HEK293 (cell line): Measurements from ENCODE around the gene MSLN.

Experiments
- CTCF ChIA-PET: fragments of 350-600 bp; formaldehyde crosslinking; extraction: SDS; loops from one replicate; lab custom pipeline; 2021; ENCODE audit warnings: antibody characterized with exemption; lab: Yijun Ruan, JAX
- POLR2A ChIA-PET: fragments of 300-600 bp; formaldehyde crosslinking; extraction: SDS; loops from one replicate; lab custom pipeline; 2020; ENCODE audit warnings: antibody characterized with exemption, inconsistent platforms; lab: Yijun Ruan, JAX
- H3K27ac ChIP-seq: fragments of 200-500 bp; sonication (Bioruptor generic); 2 replicates; pipeline ENCODE4 v1.5.1; 2014; ENCODE audit warnings: low read depth, low read length, control low read depth, inconsistent platforms; ENCODE audit errors: extremely low read depth
- H3K36me3 ChIP-seq, 2 experiments: fragments of 200-500 bp in 1 of 2; sonication (Bioruptor generic) in 1 of 2; 1 replicate in 1 of 2; 2 replicates in 1 of 2; pipeline ENCODE4 v1.5.1; 2014 to 2017; ENCODE audit warnings: inconsistent platforms in 2 of 2, low read length in 2 of 2; ENCODE audit not compliant: control insufficient read depth in 2 of 2, insufficient read depth in 1 of 2
- H3K4me1 ChIP-seq: fragments of 200-500 bp; sonication (Bioruptor generic); 2 replicates; pipeline ENCODE4 v1.5.1; 2014; ENCODE audit warnings: mild to moderate bottlenecking, low read length, inconsistent platforms; ENCODE audit not compliant: control insufficient read depth, insufficient read depth
- H3K4me3 ChIP-seq: 2 replicates; pipeline ENCODE4 v1.5.1; 2011; ENCODE audit warnings: low read depth, mild to moderate bottlenecking, control low read depth, low read length, moderate library complexity
- H3K9me3 ChIP-seq: fragments of 200-500 bp; sonication (Bioruptor generic); 2 replicates; pipeline ENCODE4 v1.5.1; 2014; ENCODE audit warnings: low read depth, low read length, inconsistent platforms; ENCODE audit not compliant: control insufficient read depth, insufficient read depth
- ATF2 ChIP-seq: fragments of 450-650 bp; formaldehyde crosslinking; IDR thresholded peaks from 2 replicates; pipeline ENCODE4 v1.5.1; 2016; ENCODE audit warnings: missing biosample characterization, missing genetic modification characterization, low read depth
- BCL11B ChIP-seq: fragments of 450-650 bp; formaldehyde crosslinking; IDR thresholded peaks from 2 replicates; pipeline ENCODE4 v1.5.1; 2016; ENCODE audit warnings: low read depth, missing biosample characterization, missing genetic modification characterization
- ELK4 ChIP-seq: IDR thresholded peaks from 2 replicates; pipeline ENCODE4 v1.6.1; 2011; ENCODE audit warnings: mild to moderate bottlenecking, low read depth, low read length, borderline replicate concordance
- INSM2 ChIP-seq: fragments of 450-650 bp; formaldehyde crosslinking; IDR thresholded peaks from 2 replicates; pipeline ENCODE4 v1.5.1; 2016; ENCODE audit warnings: missing biosample characterization, missing genetic modification characterization
- KLF8 ChIP-seq: fragments of 450-650 bp; formaldehyde crosslinking; IDR thresholded peaks from 2 replicates; pipeline ENCODE4 v1.5.1; 2016; ENCODE audit warnings: missing biosample characterization, missing genetic modification characterization
- MEIS1 ChIP-seq: sonication (generic); formaldehyde crosslinking; IDR thresholded peaks from 2 replicates; pipeline ENCODE4 v1.8.1; 2022; ENCODE audit warnings: missing genetic modification reagents, mild to moderate bottlenecking, borderline replicate concordance
- SCRT2 ChIP-seq: fragments of 450-650 bp; formaldehyde crosslinking; IDR thresholded peaks from 2 replicates; pipeline ENCODE4 v1.5.1; 2016; ENCODE audit warnings: missing biosample characterization, missing genetic modification characterization
- SP3 ChIP-seq: fragments of 450-650 bp; formaldehyde crosslinking; IDR thresholded peaks from 2 replicates; pipeline ENCODE4 v1.5.1; 2016; ENCODE audit warnings: missing biosample characterization, missing genetic modification characterization
- ZBTB10 ChIP-seq: fragments of 450-650 bp; formaldehyde crosslinking; IDR thresholded peaks from 2 replicates; pipeline ENCODE4 v1.5.1; 2016; ENCODE audit warnings: missing biosample characterization, missing genetic modification characterization
- ZNF112 ChIP-seq: fragments of 450-650 bp; formaldehyde crosslinking; IDR thresholded peaks from 2 replicates; pipeline ENCODE4 v1.5.0; 2017; ENCODE audit warnings: missing biosample characterization, missing genetic modification characterization
- ZNF155 ChIP-seq: fragments of 450-650 bp; formaldehyde crosslinking; IDR thresholded peaks from 2 replicates; pipeline ENCODE4 v1.5.1; 2016; ENCODE audit warnings: missing biosample characterization, missing genetic modification characterization

MSLN gene

GRCh38 chr16:770411-770810 lies 9.9 kb downstream of the MSLN start (continued):
- TF ChIP-seq ZBTB10 (tag by site-specific recombination) (no peak), ZNF112 (no peak)

- Histone ChIP-seq H3K9me3 (no peaks in the 10 kb centered on the region), H3K4me3 (no peak overlapping the region), H3K36me3 (no peaks in the 10 kb centered on the region), H3K27ac (no peak overlapping the region), H3K4me1 (no peaks in the 10 kb centered on the region)
- CTCF ChIA-PET = interaction anchor here (1.1 to 1.4 kb wide), 2 partner anchors 12 to 60 kb away, joined by 4 to 6 read pairs; no protein-coding TSS in a partner anchor
- POLR2A ChIA-PET = interaction anchor here (0.6 to 1.2 kb wide), 3 partner anchors 10 to 393 kb away, joined by 3 to 5 read pairs (median 4); no protein-coding TSS in a partner anchor
- TF ChIP-seq ZNF155 (tag by site-specific recombination) (no peak), SCRT2 (tag by site-specific recombination) (peak; percentile 64; the same call in 1 of the 2 replicates), ELK4 (no peak)
Observed at GRCh38 chr16:772959-773358, 12.4 kb downstream of the MSLN start.

GRCh38 chr16:774086-775001 lies 13.8 kb downstream of the MSLN start:
- Histone ChIP-seq H3K4me1 (no peaks in the 10 kb centered on the region), H3K27ac (no peak overlapping the region), H3K9me3 (no peaks in the 10 kb centered on the region), H3K4me3 (no peak overlapping the region), H3K36me3 (no peaks in the 10 kb centered on the region)
- ChIA-PET CTCF (no interaction called here), POLR2A (interaction anchor here (1.2 kb wide), 1 partner anchor 391 kb away, joined by 4 read pairs; no protein-coding TSS in a partner anchor)
- TF ChIP-seq BCL11B = peak; percentile 84
- TF ChIP-seq ATF2 = no peak
- no peak for TF ChIP-seq SP3 (tag by site-specific recombination)
- TF ChIP-seq INSM2 (tag by site-specific recombination) = no peak
- TF ChIP-seq ZBTB10 (tag by site-specific recombination) = no peak
- TF ChIP-seq KLF8 = no peak
- no peak for TF ChIP-seq MEIS1 (CRISPR knock-in tag)
